SK-N-SH (cell line): ENCODE data around the gene PRMT7. TPM values are rescaled to one million over a fixed set of nuclear protein-coding genes. Genes with fewer than 3 reads are reported as not detected.

Source experiments
- CTCF ChIA-PET: fragments of 300-600, 350-600 bp; formaldehyde crosslinking; extraction: SDS; loops from one replicate; lab custom pipeline; 2021; lab: Yijun Ruan, JAX
- POLR2A ChIA-PET: fragments of 350-600 bp; sonication (Branson Sonifier 250); formaldehyde crosslinking; extraction: SDS; loops from one replicate; lab custom pipeline; 2020; ENCODE audit warnings: antibody characterized with exemption, inconsistent platforms; lab: Yijun Ruan, JAX
- DNase-seq: peaks from one replicate; pipeline ENCODE4 v3.0.0; 2012
- H2AFZ ChIP-seq: fragments of 200-600 bp; sonication (generic); 2 replicates; pipeline ENCODE4 v1.8.1; 2016; ENCODE audit warnings: antibody characterized with exemption, mild to moderate bottlenecking, low read depth
- H3F3A ChIP-seq: fragments of 200-600 bp; sonication (generic); replicated peaks from 2 replicates; pipeline ENCODE3; 2016; ENCODE audit warnings: antibody characterized with exemption, mild to moderate bottlenecking; ENCODE audit not compliant: insufficient read depth
- H3K27ac ChIP-seq, 2 experiments: fragments of 200-500 bp in 1 of 2; fragments of 200-600 bp in 1 of 2; sonication (Bioruptor generic) in 1 of 2; sonication (generic), shearing (Covaris generic) in 1 of 2; 2 replicates each; pipeline versions ENCODE4 v1.5.1 to v1.6.1; 2014 to 2016; ENCODE audit warnings: low read depth in 2 of 2, inconsistent platforms in 1 of 2, low read length in 1 of 2, mild to moderate bottlenecking in 1 of 2, mixed read lengths in 1 of 2
- H3K27me3 ChIP-seq: fragments of 200-600 bp; sonication (generic), shearing (Covaris generic); 2 replicates; pipeline ENCODE4 v1.6.1; 2016; ENCODE audit warnings: mixed run types; ENCODE audit not compliant: insufficient read depth
- H3K36me3 ChIP-seq, 2 experiments: fragments of 200-500 bp in 1 of 2; fragments of 200-600 bp in 1 of 2; sonication (Bioruptor generic) in 1 of 2; sonication (generic) in 1 of 2; replicated peaks in 1 of 2; 2 replicates each; pipeline versions ENCODE3 to v1.5.1; 2014 to 2016; ENCODE audit warnings: low read length in 1 of 2, mild to moderate bottlenecking in 1 of 2; ENCODE audit not compliant: insufficient read depth in 2 of 2, control insufficient read depth in 1 of 2
- H3K4me1 ChIP-seq, 2 experiments: fragments of 200-500 bp in 1 of 2; fragments of 200-600 bp in 1 of 2; sonication (Bioruptor generic) in 1 of 2; sonication (generic), shearing (Covaris generic) in 1 of 2; 2 replicates each; pipeline versions ENCODE4 v1.5.1 to v1.6.1; 2014 to 2016; ENCODE audit warnings: low read depth in 1 of 2, low read length in 1 of 2, mixed run types in 1 of 2; ENCODE audit not compliant: insufficient read depth in 2 of 2, control insufficient read depth in 1 of 2
- H3K4me2 ChIP-seq: fragments of 200-600 bp; sonication (generic), shearing (Covaris generic); 2 replicates; pipeline ENCODE4 v1.6.1; 2017; ENCODE audit warnings: mixed run types
- H3K4me3 ChIP-seq, 2 experiments: fragments of 200-500 bp in 1 of 2; fragments of 200-600 bp in 1 of 2; sonication (Bioruptor generic) in 1 of 2; sonication (generic), shearing (Covaris generic) in 1 of 2; 2 replicates each; pipeline versions ENCODE4 v1.5.1 to v1.8.1; 2014 to 2016; ENCODE audit warnings: low read depth in 2 of 2, inconsistent platforms in 1 of 2, low read length in 1 of 2, mild to moderate bottlenecking in 1 of 2, mixed read lengths in 1 of 2, moderate library complexity in 1 of 2
- H3K79me2 ChIP-seq: fragments of 200-600 bp; sonication (generic); 2 replicates; pipeline ENCODE4 v1.8.1; 2017; ENCODE audit warnings: mild to moderate bottlenecking; ENCODE audit not compliant: insufficient read depth
- H3K9ac ChIP-seq: fragments of 200-600 bp; sonication (generic); 2 replicates; pipeline ENCODE4 v1.6.1; 2017; ENCODE audit warnings: mixed run types
- H3K9me2 ChIP-seq: fragments of 200-600 bp; sonication (generic); 2 replicates; pipeline ENCODE4 v1.6.1; 2017; ENCODE audit warnings: mixed run types
- H3K9me3 ChIP-seq: fragments of 200-600 bp; sonication (generic); 2 replicates; pipeline ENCODE4 v1.6.1; 2017; ENCODE audit warnings: mixed run types, mild to moderate bottlenecking, moderate library complexity
- H4K20me1 ChIP-seq: fragments of 200-600 bp; sonication (generic); 2 replicates; pipeline ENCODE4 v1.6.1; 2017; ENCODE audit warnings: mild to moderate bottlenecking, mixed run types; ENCODE audit not compliant: insufficient read depth
- EP300 ChIP-seq, 2 experiments: IDR thresholded peaks; 2 replicates each; pipeline versions ENCODE4 v1.4.0 to v1.6.1; 2012; ENCODE audit warnings: borderline replicate concordance in 1 of 2, low read depth in 1 of 2, low read length in 1 of 2
- FOSL2 ChIP-seq: IDR thresholded peaks from 2 replicates; pipeline ENCODE4 v1.4.0; 2012; ENCODE audit warnings: low read depth, mild to moderate bottlenecking, moderate library complexity, borderline replicate concordance
- FOXM1 ChIP-seq: IDR thresholded peaks from 2 replicates; pipeline ENCODE4 v1.4.0; 2012; ENCODE audit warnings: low read depth, mild to moderate bottlenecking
- MAX ChIP-seq: IDR thresholded peaks from 2 replicates; pipeline ENCODE4 v1.4.0; 2012; ENCODE audit warnings: low read depth
- REST ChIP-seq: IDR thresholded peaks from 2 replicates; pipeline ENCODE4 v1.6.1; 2012; ENCODE audit warnings: mild to moderate bottlenecking, low read depth, low read length, moderate library complexity
- RFX5 ChIP-seq: IDR thresholded peaks from 2 replicates; pipeline ENCODE4 v1.6.1; 2012; ENCODE audit warnings: mild to moderate bottlenecking, improper control_type of control experiment, low read length
- RXRA ChIP-seq: IDR thresholded peaks from 2 replicates; pipeline ENCODE4 v1.4.0; 2012; ENCODE audit warnings: low read depth, mild to moderate bottlenecking, borderline replicate concordance
- SIN3A ChIP-seq: IDR thresholded peaks from 2 replicates; pipeline ENCODE4 v1.6.1; 2012; ENCODE audit warnings: low read depth, mild to moderate bottlenecking, low read length, moderate library complexity, borderline replicate concordance
- USF1 ChIP-seq: IDR thresholded peaks from 2 replicates; pipeline ENCODE4 v1.4.0; 2012; ENCODE audit warnings: low read depth, borderline replicate concordance
- WGBS: methylation state at CpG from one replicate; pipeline ENCODE4 v1.1.6; 2017; ENCODE audit warnings: low lambda C conversion rate; 5-methylcytosine and 5-hydroxymethylcytosine counted together
- polyA plus RNA-seq, 3 experiments: library from polyadenylated mRNA; depleted of rRNA; stranded (reverse); fragments of >200 nt; gene quantifications; 2 replicates each; pipeline ENCODE4 v1.2.3, GENCODE V29; 2012

PRMT7 gene
- polyA plus RNA-seq, 1 of the 3 experiments (the other 2 are of a cell fraction), result 46.0 TPM

GRCh38 chr16:68368301-68368888 is 57.6 kb downstream of the PRMT7 start:
- DNase-seq, result peak; percentile 74
- Histone ChIP-seq H3K27ac (no peak overlapping the region), H3K79me2 (no peaks in the 10 kb centered on the region), H3K9ac (no peak overlapping the region), H4K20me1 (no peaks in the 10 kb centered on the region), H3K27me3 (no peaks in the 10 kb centered on the region)
- TF ChIP-seq EP300 (IDR thresholded peaks at IDR 0.05; ENCODE audit: borderline replicate concordance in 1 of 2, low read depth in 1 of 2, low read length in 1 of 2), result peak in 1 of 2 experiments; percentile 22; a peak in 1 of 4 replicates
- TF ChIP-seq SIN3A, result no peak
- no peak for TF ChIP-seq RFX5
- TF ChIP-seq REST, result no peak
- TF ChIP-seq, all 33 proteins: peak for 1
- 75% methylated on average over 10 of the region's 12 CpGs for WGBS
- Histone ChIP-seq H2AFZ (no peak overlapping the region), H3K4me2 (no peak overlapping the region), H3F3A (no peaks in the 10 kb centered on the region), H3K36me3 (no peaks in the 10 kb centered on the region), H3K9me3 (no peaks in the 10 kb centered on the region), H3K4me1 (peaks cover 0 to 40% of the 10 kb centered on the region in 2 experiments; a peak in 1 of 4 replicates), H3K9me2 (no peaks in the 10 kb centered on the region), H3K4me3 (no peak overlapping the region)
- POLR2A ChIA-PET, result interaction anchor here (1.2 kb wide), 1 partner anchor 39 kb away, joined by 3 read pairs; no protein-coding TSS in a partner anchor
- CTCF ChIA-PET, result interaction anchor here (0.7 to 1.6 kb wide), 7 partner anchors 10 to 153 kb away, joined by 3 to 9 read pairs (median 5); no protein-coding TSS in a partner anchor

- no peak overlapping the region for H3K27ac ChIP-seq
- no peaks in the 10 kb centered on the region for H3K9me2 ChIP-seq
- H3K27me3 ChIP-seq, result no peaks in the 10 kb centered on the region
- peaks cover 0 to 35% of the 10 kb centered on the region in 2 experiments; a peak in 1 of 4 replicates for H3K4me1 ChIP-seq
- H4K20me1 ChIP-seq, result no peaks in the 10 kb centered on the region
- H3K4me2 ChIP-seq, result no peak overlapping the region
- H3K9me3 ChIP-seq, result no peaks in the 10 kb centered on the region
- 92% methylated on average over 2 of the region's 4 CpGs for WGBS
- H3K79me2 ChIP-seq, result no peaks in the 10 kb centered on the region
- H3K36me3 ChIP-seq, result no peaks in the 10 kb centered on the region
- POLR2A ChIA-PET, result interaction anchor here (1.2 kb wide), 1 partner anchor 38 kb away, joined by 3 read pairs; no protein-coding TSS in a partner anchor
- CTCF ChIA-PET, result interaction anchor here (0.6 to 2.3 kb wide), 6 partner anchors 9 to 159 kb away, joined by 3 to 9 read pairs (median 5); no protein-coding TSS in a partner anchor
- no peak for DNase-seq
- no peak for TF ChIP-seq MAX
- no peak for TF ChIP-seq FOSL2
- no peak for TF ChIP-seq USF1
- no peak for TF ChIP-seq FOXM1
- no peak for TF ChIP-seq RXRA
- H3K4me3 ChIP-seq, result no peak overlapping the region
- H2AFZ ChIP-seq, result no peak overlapping the region
- H3F3A ChIP-seq, result no peaks in the 10 kb centered on the region
- no peak overlapping the region for H3K9ac ChIP-seq
These were observed 58.3 kb downstream of the PRMT7 start for GRCh38 chr16:68369168-68369567.
